ENCODE measurements around the gene MAPK14. TPM values are rescaled to one million over a fixed set of nuclear protein-coding genes. Genes with fewer than 3 reads are reported as not detected.

The MAPK14 gene
- total and polyA plus RNA-seq, 2 experiments from 2014 or later, result 26.8 to 45.0 TPM

GRCh38 chr6:36033935-36034334 is 6.3 kb downstream of the MAPK14 start:
- Histone ChIP-seq H2AFZ (no peak overlapping the region), H3K4me3 (no peak overlapping the region), H3K4me2 (ENCODE audit: unreplicated experiment) (no peak overlapping the region), H3K27ac (no peak overlapping the region), H3K27me3 (replicated peaks; ENCODE audit: insufficient read depth) (no peaks in the 10 kb centered on the region), H3K4me1 (ENCODE audit: insufficient read depth) (peaks cover 11% of the 10 kb centered on the region; the same call in 1 of the 2 replicates), H3K79me2 (ENCODE audit: insufficient read depth) (peaks cover 100% of the 10 kb centered on the region), H3K9me3 (ENCODE audit: low read depth) (no peaks in the 10 kb centered on the region), H3K9ac (no peak overlapping the region), H4K20me1 (ENCODE audit: insufficient read depth) (peaks cover 27% of the 10 kb centered on the region), H3K9me2 (ENCODE audit: insufficient read depth) (no peaks in the 10 kb centered on the region), H3F3A (ENCODE audit: insufficient read depth) (peaks cover 15% of the 10 kb centered on the region), H3K36me3 (ENCODE audit: low read depth) (no peaks in the 10 kb centered on the region)
- WGBS, 2 experiments (ENCODE audit: low coverage in 1 of 2, low lambda C conversion rate in 2 of 2, missing lambda C conversion rate in 2 of 2), result 70 to 75% methylated on average over 3 of the region's 3 CpGs
- DNase-seq, result peak; percentile 48
- in situ Hi-C loops (cut with MboI), result no loop called here
- TF ChIP-seq EZH2phosphoT487 (IDR thresholded peaks at IDR 0.05; ENCODE audit: insufficient read depth, low read depth) (no peak), EZH2 (IDR thresholded peaks at IDR 0.05; ENCODE audit: insufficient read depth, poor library complexity, severe bottlenecking) (no peak)

GRCh38 chr6:36034441-36034840 is 6.8 kb downstream of the MAPK14 start:
- Histone ChIP-seq H3K4me1 (ENCODE audit: insufficient read depth) (peaks cover 11% of the 10 kb centered on the region; the same call in 1 of the 2 replicates), H3K4me2 (ENCODE audit: unreplicated experiment) (no peak overlapping the region), H3K36me3 (ENCODE audit: low read depth) (no peaks in the 10 kb centered on the region), H3K9ac (no peak overlapping the region), H3K79me2 (ENCODE audit: insufficient read depth) (peaks cover 100% of the 10 kb centered on the region), H4K20me1 (ENCODE audit: insufficient read depth) (peaks cover 27% of the 10 kb centered on the region), H3K9me3 (ENCODE audit: low read depth) (no peaks in the 10 kb centered on the region), H3K9me2 (ENCODE audit: insufficient read depth) (no peaks in the 10 kb centered on the region), H3K27ac (no peak overlapping the region), H3K4me3 (no peak overlapping the region), H3F3A (ENCODE audit: insufficient read depth) (peaks cover 10% of the 10 kb centered on the region), H3K27me3 (replicated peaks; ENCODE audit: insufficient read depth) (no peaks in the 10 kb centered on the region), H2AFZ (no peak overlapping the region)
- in situ Hi-C loops (cut with MboI), result no loop called here
- WGBS, 2 experiments (ENCODE audit: low coverage in 1 of 2, low lambda C conversion rate in 2 of 2, missing lambda C conversion rate in 2 of 2), result 30 to 34% methylated on average over 3 of the region's 3 CpGs
- TF ChIP-seq EZH2 (IDR thresholded peaks at IDR 0.05; ENCODE audit: insufficient read depth, poor library complexity, severe bottlenecking), result no peak
- no peak for TF ChIP-seq EZH2phosphoT487 (IDR thresholded peaks at IDR 0.05; ENCODE audit: insufficient read depth, low read depth)
- no peak for DNase-seq

- no peak overlapping the region for H2AFZ ChIP-seq
- 84 to 85% methylated on average over 4 of the region's 4 CpGs for WGBS, 2 experiments (ENCODE audit: low coverage in 1 of 2, low lambda C conversion rate in 2 of 2, missing lambda C conversion rate in 2 of 2)
- H3K79me2 ChIP-seq (ENCODE audit: insufficient read depth), result peaks cover 100% of the 10 kb centered on the region
- in situ Hi-C loops (cut with MboI), result no loop called here
- no peaks in the 10 kb centered on the region for H3K36me3 ChIP-seq (ENCODE audit: low read depth)
- DNase-seq, result no peak
- no peak overlapping the region for H3K27ac ChIP-seq
- no peak overlapping the region for H3K4me3 ChIP-seq
- no peak for TF ChIP-seq EZH2 (IDR thresholded peaks at IDR 0.05; ENCODE audit: insufficient read depth, poor library complexity, severe bottlenecking)
- TF ChIP-seq EZH2phosphoT487 (IDR thresholded peaks at IDR 0.05; ENCODE audit: insufficient read depth, low read depth), result no peak
- peaks cover 25% of the 10 kb centered on the region for H4K20me1 ChIP-seq (ENCODE audit: insufficient read depth)
- H3K9me2 ChIP-seq (ENCODE audit: insufficient read depth), result no peaks in the 10 kb centered on the region
- 0 out of 2 replicates have a peak, but pooled peaks cover 7% of the 10 kb centered on the region for H3K4me1 ChIP-seq (ENCODE audit: insufficient read depth)
- H3F3A ChIP-seq (ENCODE audit: insufficient read depth), result peaks cover 5% of the 10 kb centered on the region; the same call in 1 of the 2 replicates
- H3K4me2 ChIP-seq (ENCODE audit: unreplicated experiment), result no peak overlapping the region
- no peaks in the 10 kb centered on the region for H3K27me3 ChIP-seq (replicated peaks; ENCODE audit: insufficient read depth)
- H3K9me3 ChIP-seq (ENCODE audit: low read depth), result no peaks in the 10 kb centered on the region
- H3K9ac ChIP-seq, result no peak overlapping the region
Observed at GRCh38 chr6:36035225-36035624, 7.6 kb downstream of the MAPK14 start.

- Histone ChIP-seq H3F3A (ENCODE audit: insufficient read depth) (no peaks in the 10 kb centered on the region), H3K36me3 (ENCODE audit: low read depth) (no peaks in the 10 kb centered on the region), H3K4me1 (ENCODE audit: insufficient read depth) (0 out of 2 replicates have a peak, but pooled peaks cover 7% of the 10 kb centered on the region), H3K79me2 (ENCODE audit: insufficient read depth) (peaks cover 100% of the 10 kb centered on the region), H3K27me3 (replicated peaks; ENCODE audit: insufficient read depth) (no peaks in the 10 kb centered on the region), H3K9me3 (ENCODE audit: low read depth) (no peaks in the 10 kb centered on the region), H4K20me1 (ENCODE audit: insufficient read depth) (peaks cover 31% of the 10 kb centered on the region; the same call in 1 of the 2 replicates), H2AFZ (no peak overlapping the region), H3K27ac (no peak overlapping the region), H3K9me2 (ENCODE audit: insufficient read depth) (no peaks in the 10 kb centered on the region), H3K4me3 (no peak overlapping the region), H3K4me2 (ENCODE audit: unreplicated experiment) (no peak overlapping the region), H3K9ac (no peak overlapping the region; the same call in 1 of the 2 replicates)
- in situ Hi-C loops (cut with MboI), result no loop called here
- TF ChIP-seq EZH2phosphoT487 (IDR thresholded peaks at IDR 0.05; ENCODE audit: insufficient read depth, low read depth), result no peak
- TF ChIP-seq EZH2 (IDR thresholded peaks at IDR 0.05; ENCODE audit: insufficient read depth, poor library complexity, severe bottlenecking), result no peak
- 43 to 53% methylated on average over 4 of the region's 4 CpGs for WGBS, 2 experiments (ENCODE audit: low coverage in 1 of 2, low lambda C conversion rate in 2 of 2, missing lambda C conversion rate in 2 of 2)
- DNase-seq, result no peak
Observed at GRCh38 chr6:36038120-36038876, 10.7 kb downstream of the MAPK14 start.

All from GM23248 (cell line).